ENCODE results near the gene CLPSL2.

DNA sequence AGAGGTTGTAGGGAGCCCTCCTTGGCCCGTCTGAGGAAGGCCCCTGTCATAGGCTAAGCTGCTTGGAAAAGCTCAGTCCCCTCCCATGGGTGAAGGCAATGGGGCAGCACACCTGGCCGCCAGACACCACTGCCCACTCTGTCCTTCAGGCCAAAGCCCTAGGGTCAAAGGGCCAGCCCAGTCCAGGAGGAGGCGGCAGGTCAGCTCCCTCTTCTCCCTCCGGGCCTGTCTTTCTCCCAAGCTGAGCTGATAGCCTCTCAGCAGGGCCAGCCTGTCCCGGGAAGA is 5.1 kb upstream of the CLPSL2 start:
- TF ChIP-seq, protein P1, sequence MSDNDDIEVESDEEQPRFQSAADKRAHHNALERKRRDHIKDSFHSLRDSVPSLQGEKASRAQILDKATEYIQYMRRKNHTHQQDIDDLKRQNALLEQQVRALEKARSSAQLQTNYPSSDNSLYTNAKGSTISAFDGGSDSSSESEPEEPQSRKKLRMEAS (CRISPR knock-in tag; IDR thresholded peaks at IDR 0.05) = no peak
- TF ChIP-seq, protein P2, sequence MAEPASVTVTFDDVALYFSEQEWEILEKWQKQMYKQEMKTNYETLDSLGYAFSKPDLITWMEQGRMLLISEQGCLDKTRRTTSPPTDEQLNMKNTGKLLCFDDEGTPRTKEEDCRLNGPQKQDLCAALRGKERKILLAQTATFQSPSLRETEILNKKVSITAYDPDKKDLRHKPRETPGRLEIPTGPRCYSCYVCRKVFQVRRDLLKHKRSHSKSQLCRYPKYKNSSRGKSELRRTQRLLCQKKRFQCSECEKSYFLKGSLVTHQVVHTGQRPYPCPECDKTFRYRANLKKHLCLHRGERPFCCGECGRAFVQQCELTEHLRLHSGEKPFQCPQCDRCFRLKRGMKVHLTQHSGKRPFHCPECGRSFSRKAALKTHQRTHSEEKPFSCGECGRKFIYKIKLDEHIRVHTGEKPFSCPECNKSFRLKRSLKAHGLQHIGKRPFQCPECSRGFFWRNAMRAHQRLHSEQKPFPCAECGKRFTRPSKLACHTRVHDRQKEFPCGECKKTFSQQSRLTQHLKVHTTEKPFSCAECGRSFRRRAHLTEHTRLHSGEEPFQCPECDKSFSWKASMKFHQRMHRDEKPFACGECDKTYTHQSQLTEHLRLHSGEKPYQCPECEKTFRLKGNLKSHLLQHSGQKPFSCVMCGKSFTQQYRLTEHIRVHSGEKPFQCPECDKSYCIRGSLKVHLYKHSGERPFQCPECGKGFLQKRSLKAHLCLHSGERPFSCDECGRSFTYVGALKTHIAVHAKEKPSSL (CRISPR knock-in tag; conservative IDR thresholded peaks at IDR 0.05) = no peak
- TF ChIP-seq, protein P3, sequence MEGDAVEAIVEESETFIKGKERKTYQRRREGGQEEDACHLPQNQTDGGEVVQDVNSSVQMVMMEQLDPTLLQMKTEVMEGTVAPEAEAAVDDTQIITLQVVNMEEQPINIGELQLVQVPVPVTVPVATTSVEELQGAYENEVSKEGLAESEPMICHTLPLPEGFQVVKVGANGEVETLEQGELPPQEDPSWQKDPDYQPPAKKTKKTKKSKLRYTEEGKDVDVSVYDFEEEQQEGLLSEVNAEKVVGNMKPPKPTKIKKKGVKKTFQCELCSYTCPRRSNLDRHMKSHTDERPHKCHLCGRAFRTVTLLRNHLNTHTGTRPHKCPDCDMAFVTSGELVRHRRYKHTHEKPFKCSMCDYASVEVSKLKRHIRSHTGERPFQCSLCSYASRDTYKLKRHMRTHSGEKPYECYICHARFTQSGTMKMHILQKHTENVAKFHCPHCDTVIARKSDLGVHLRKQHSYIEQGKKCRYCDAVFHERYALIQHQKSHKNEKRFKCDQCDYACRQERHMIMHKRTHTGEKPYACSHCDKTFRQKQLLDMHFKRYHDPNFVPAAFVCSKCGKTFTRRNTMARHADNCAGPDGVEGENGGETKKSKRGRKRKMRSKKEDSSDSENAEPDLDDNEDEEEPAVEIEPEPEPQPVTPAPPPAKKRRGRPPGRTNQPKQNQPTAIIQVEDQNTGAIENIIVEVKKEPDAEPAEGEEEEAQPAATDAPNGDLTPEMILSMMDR (IDR thresholded peaks at IDR 0.05) = no peak
- TF ChIP-seq GRHL2 (CRISPR knock-in tag; IDR thresholded peaks at IDR 0.05; ENCODE audit: insufficient replicate concordance, severe bottlenecking) (no peak), HMGA2 (CRISPR knock-in tag; IDR thresholded peaks at IDR 0.05) (no peak)
- TF ChIP-seq, protein P4, sequence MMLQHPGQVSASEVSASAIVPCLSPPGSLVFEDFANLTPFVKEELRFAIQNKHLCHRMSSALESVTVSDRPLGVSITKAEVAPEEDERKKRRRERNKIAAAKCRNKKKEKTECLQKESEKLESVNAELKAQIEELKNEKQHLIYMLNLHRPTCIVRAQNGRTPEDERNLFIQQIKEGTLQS (CRISPR knock-in tag; conservative IDR thresholded peaks at IDR 0.05) = no peak
